ENCODE data around the gene KREMEN2.

DNA sequence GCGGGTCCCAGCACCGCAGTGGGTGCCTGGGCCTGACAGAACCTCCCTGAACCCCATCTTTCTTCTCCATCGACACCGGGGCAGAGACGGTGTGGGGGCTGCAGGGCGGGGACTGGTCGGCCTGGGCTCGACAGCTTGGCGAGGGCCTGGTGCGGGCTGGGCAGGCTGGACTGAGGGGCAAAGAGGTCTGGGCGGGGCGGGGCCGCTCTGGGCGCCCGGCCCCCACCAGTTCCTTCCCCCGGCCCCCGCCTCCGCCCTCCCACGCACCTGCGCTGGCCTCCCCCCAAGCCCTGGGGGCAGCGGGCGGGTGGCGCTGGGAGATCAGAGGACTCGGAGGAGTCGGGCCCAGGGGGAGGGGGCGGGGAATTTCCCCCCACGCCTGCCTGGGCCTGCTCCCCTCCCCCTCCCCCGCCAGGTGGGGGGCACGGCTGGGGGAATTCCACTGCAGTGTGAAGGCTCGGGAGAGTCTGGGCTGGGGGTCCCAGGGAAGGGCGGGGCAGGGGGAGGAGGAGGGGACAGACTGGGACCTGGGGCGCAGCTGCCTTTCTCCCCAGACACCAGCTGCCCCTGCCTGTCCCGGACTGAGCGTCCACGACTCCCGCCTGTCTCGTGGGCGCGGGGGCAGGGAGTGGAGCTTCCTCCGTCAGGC lies 877 bp upstream of the KREMEN2 start:
- TF ChIP-seq, protein P1, sequence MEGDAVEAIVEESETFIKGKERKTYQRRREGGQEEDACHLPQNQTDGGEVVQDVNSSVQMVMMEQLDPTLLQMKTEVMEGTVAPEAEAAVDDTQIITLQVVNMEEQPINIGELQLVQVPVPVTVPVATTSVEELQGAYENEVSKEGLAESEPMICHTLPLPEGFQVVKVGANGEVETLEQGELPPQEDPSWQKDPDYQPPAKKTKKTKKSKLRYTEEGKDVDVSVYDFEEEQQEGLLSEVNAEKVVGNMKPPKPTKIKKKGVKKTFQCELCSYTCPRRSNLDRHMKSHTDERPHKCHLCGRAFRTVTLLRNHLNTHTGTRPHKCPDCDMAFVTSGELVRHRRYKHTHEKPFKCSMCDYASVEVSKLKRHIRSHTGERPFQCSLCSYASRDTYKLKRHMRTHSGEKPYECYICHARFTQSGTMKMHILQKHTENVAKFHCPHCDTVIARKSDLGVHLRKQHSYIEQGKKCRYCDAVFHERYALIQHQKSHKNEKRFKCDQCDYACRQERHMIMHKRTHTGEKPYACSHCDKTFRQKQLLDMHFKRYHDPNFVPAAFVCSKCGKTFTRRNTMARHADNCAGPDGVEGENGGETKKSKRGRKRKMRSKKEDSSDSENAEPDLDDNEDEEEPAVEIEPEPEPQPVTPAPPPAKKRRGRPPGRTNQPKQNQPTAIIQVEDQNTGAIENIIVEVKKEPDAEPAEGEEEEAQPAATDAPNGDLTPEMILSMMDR (IDR thresholded peaks at IDR 0.05; ENCODE audit: control extremely low read depth in 1 of 3, insufficient read depth in 1 of 3, low read depth in 1 of 3, low read length in 3 of 3), result no peak
- no peak for TF ChIP-seq NANOG (IDR thresholded peaks at IDR 0.05; ENCODE audit: insufficient read depth, low read depth, low read length, poor library complexity, severe bottlenecking)
- no peak for TF ChIP-seq POLR2A (IDR thresholded peaks at IDR 0.05; ENCODE audit: control extremely low read depth in 1 of 2, low read depth in 2 of 2, low read length in 2 of 2)
- TF ChIP-seq SRF (IDR thresholded peaks at IDR 0.05; ENCODE audit: low read depth, low read length), result no peak
